Measurements from ENCODE around the gene DZANK1. TPM values are rescaled to one million over a fixed set of nuclear protein-coding genes. Genes with fewer than 3 reads are reported as not detected.

The DZANK1 gene
- polyA plus RNA-seq, 1 donor (not counting 4 experiments of a cell fraction or from before 2014, with no cell fraction given), result 3.0 TPM

- H3K9me1 ChIP-seq (ENCODE audit: control insufficient read depth, extremely low read depth, insufficient read depth, low read length), result no peaks in the 10 kb centered on the region
- no peak overlapping the region for H3K9ac ChIP-seq (ENCODE audit: control insufficient read depth, extremely low read depth, insufficient read depth, low read length)
- H3K4me3 ChIP-seq (ENCODE audit: control insufficient read depth in 2 of 3, extremely low read depth in 1 of 3, insufficient read depth in 2 of 3, low read depth in 1 of 3, low read length in 3 of 3), result no peak overlapping the region
- H3K79me2 ChIP-seq (ENCODE audit: control insufficient read depth, insufficient read depth, low read length), result no peaks in the 10 kb centered on the region
- DNase-seq (ENCODE audit: low read depth, low spot score), result no peak
- TF ChIP-seq CTCF (optimal IDR thresholded peaks at IDR 0.05 in 1 of 3, IDR thresholded peaks at IDR 0.05 in 1 of 3, conservative IDR thresholded peaks at IDR 0.05 in 1 of 3; ENCODE audit: extremely low read depth in 1 of 3, insufficient read depth in 2 of 3, low read length in 3 of 3) (no peak), EZH2 (IDR thresholded peaks at IDR 0.05; ENCODE audit: low read length) (no peak)
- H3K4me1 ChIP-seq (ENCODE audit: control insufficient read depth, extremely low read depth, insufficient read depth, low read length), result no peaks in the 10 kb centered on the region
- H3K9me3 ChIP-seq (ENCODE audit: control insufficient read depth, low read depth, low read length), result no peaks in the 10 kb centered on the region
- no peak overlapping the region for H3K27ac ChIP-seq (ENCODE audit: control insufficient read depth, insufficient read depth, low read length)
- H3K4me2 ChIP-seq (ENCODE audit: control insufficient read depth, extremely low read depth, insufficient read depth, low read depth, low read length), result no peak overlapping the region
- peaks cover 0 to 2% of the 10 kb centered on the region in 2 experiments for H3K36me3 ChIP-seq (ENCODE audit: control insufficient read depth in 2 of 2, extremely low read depth in 1 of 2, insufficient read depth in 2 of 2, low read length in 2 of 2)
- no peaks in the 10 kb centered on the region for H3K27me3 ChIP-seq (ENCODE audit: control insufficient read depth, extremely low read depth, insufficient read depth, low read length)
- H2AFZ ChIP-seq (ENCODE audit: control insufficient read depth, low read length), result no peak overlapping the region
- no peak for FAIRE-seq
- dilution Hi-C loops (cut with MboI; ENCODE audit: extremely low pct_ligation_motif_present, low sequenced_read_pairs), result no loop called here
- no peaks in the 10 kb centered on the region for H4K20me1 ChIP-seq (ENCODE audit: control insufficient read depth, extremely low read depth, insufficient read depth, low read length)
These were observed 72.5 kb downstream of the DZANK1 start for GRCh38 chr20:18394363-18394762.

GRCh38 chr20:18391686-18392085, 75.1 kb downstream of the DZANK1 start:
- dilution Hi-C loops (cut with MboI; ENCODE audit: extremely low pct_ligation_motif_present, low sequenced_read_pairs), result no loop called here
- Histone ChIP-seq H3K79me2 (ENCODE audit: control insufficient read depth, insufficient read depth, low read length) (no peaks in the 10 kb centered on the region), H4K20me1 (ENCODE audit: control insufficient read depth, extremely low read depth, insufficient read depth, low read length) (no peaks in the 10 kb centered on the region), H2AFZ (ENCODE audit: control insufficient read depth, low read length) (no peak overlapping the region), H3K9me1 (ENCODE audit: control insufficient read depth, extremely low read depth, insufficient read depth, low read length) (no peaks in the 10 kb centered on the region), H3K27ac (ENCODE audit: control insufficient read depth, insufficient read depth, low read length) (no peak overlapping the region), H3K27me3 (ENCODE audit: control insufficient read depth, extremely low read depth, insufficient read depth, low read length) (no peaks in the 10 kb centered on the region), H3K4me3 (ENCODE audit: control insufficient read depth in 2 of 3, extremely low read depth in 1 of 3, insufficient read depth in 2 of 3, low read depth in 1 of 3, low read length in 3 of 3) (no peak overlapping the region), H3K9me3 (ENCODE audit: control insufficient read depth, low read depth, low read length) (no peaks in the 10 kb centered on the region), H3K4me1 (ENCODE audit: control insufficient read depth, extremely low read depth, insufficient read depth, low read length) (peaks cover 5% of the 10 kb centered on the region), H3K4me2 (ENCODE audit: control insufficient read depth, extremely low read depth, insufficient read depth, low read depth, low read length) (no peak overlapping the region), H3K9ac (ENCODE audit: control insufficient read depth, extremely low read depth, insufficient read depth, low read length) (no peak overlapping the region), H3K36me3 (ENCODE audit: control insufficient read depth in 2 of 2, extremely low read depth in 1 of 2, insufficient read depth in 2 of 2, low read length in 2 of 2) (peaks cover 0 to 2% of the 10 kb centered on the region in 2 experiments)
- DNase-seq (ENCODE audit: low read depth, low spot score) (no peak), FAIRE-seq (no peak)
- TF ChIP-seq CTCF (optimal IDR thresholded peaks at IDR 0.05 in 1 of 3, IDR thresholded peaks at IDR 0.05 in 1 of 3, conservative IDR thresholded peaks at IDR 0.05 in 1 of 3; ENCODE audit: extremely low read depth in 1 of 3, insufficient read depth in 2 of 3, low read length in 3 of 3), result no peak
- no peak for TF ChIP-seq EZH2 (IDR thresholded peaks at IDR 0.05; ENCODE audit: low read length)

Data from keratinocyte (primary cell).